Sigmoid colon (tissue), 4 donors: ENCODE measurements around the gene CTR9.

Experiments
- CTCF ChIP-seq, 4 experiments: fragments of 450-650 bp in 3 of 4; fragments of 200-600 bp in 1 of 4; IDR thresholded peaks; one replicate each; pipeline ENCODE4 v1.5.1; 2016 to 2019; ENCODE audit warnings: antibody characterized with exemption in 4 of 4, mild to moderate bottlenecking in 3 of 4, moderate library complexity in 2 of 4
- POLR2AphosphoS5 ChIP-seq, 4 donors: sonication (generic); formaldehyde crosslinking; IDR thresholded peaks; one replicate each; pipeline ENCODE4 v1.6.1; 2017; ENCODE audit warnings: antibody characterized with exemption in 4 of 4

- no peak for TF ChIP-seq CTCF (IDR thresholded peaks at IDR 0.05)
- no peak for TF ChIP-seq POLR2AphosphoS5 (IDR thresholded peaks at IDR 0.05)
Observed at GRCh38 chr11:10796191-10796590, 45.1 kb downstream of the CTR9 start.
